ENCODE data around the gene EIF3L. TPM values are rescaled to one million over a fixed set of nuclear protein-coding genes. Genes with fewer than 3 reads are reported as not detected.

Gene EIF3L
- total and polyA plus RNA-seq, 3 donors from 2014 or later = 185 to 316 (median 295) TPM

DNA sequence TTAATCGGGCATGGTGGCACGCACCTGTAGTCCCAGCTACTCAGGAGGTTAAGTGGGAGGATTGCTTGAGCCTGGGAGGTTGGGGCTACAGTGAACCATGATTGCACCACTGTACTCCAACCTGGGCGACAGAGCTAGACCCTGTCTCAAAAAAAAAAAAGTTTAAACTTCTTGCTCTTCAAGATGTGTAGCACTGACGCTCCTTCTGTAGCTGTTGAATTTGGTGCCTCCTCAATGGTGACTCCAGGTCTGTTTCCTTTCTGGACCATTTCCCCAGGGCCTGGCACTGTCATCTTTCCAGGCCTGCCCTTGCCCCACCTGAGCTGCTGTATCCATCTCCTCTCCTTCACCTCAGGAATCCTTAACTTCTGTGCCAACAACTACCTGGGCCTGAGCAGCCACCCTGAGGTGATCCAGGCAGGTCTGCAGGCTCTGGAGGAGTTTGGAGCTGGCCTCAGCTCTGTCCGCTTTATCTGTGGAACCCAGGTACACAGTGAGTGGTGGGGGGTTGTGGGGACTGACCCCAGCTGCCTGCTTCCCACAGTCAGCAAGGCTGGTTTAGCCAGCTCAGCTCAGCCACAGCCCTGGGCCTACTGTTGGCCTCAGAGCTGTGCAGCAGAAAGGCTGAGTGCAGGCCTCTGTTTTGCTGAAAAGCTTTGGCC, 39.4 kb upstream of the EIF3L start:
- no peaks in the 10 kb centered on the region for H3K27me3 ChIP-seq
- no peak for TF ChIP-seq POLR2A (IDR thresholded peaks at IDR 0.05)
- TF ChIP-seq, protein P1, sequence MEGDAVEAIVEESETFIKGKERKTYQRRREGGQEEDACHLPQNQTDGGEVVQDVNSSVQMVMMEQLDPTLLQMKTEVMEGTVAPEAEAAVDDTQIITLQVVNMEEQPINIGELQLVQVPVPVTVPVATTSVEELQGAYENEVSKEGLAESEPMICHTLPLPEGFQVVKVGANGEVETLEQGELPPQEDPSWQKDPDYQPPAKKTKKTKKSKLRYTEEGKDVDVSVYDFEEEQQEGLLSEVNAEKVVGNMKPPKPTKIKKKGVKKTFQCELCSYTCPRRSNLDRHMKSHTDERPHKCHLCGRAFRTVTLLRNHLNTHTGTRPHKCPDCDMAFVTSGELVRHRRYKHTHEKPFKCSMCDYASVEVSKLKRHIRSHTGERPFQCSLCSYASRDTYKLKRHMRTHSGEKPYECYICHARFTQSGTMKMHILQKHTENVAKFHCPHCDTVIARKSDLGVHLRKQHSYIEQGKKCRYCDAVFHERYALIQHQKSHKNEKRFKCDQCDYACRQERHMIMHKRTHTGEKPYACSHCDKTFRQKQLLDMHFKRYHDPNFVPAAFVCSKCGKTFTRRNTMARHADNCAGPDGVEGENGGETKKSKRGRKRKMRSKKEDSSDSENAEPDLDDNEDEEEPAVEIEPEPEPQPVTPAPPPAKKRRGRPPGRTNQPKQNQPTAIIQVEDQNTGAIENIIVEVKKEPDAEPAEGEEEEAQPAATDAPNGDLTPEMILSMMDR (IDR thresholded peaks at IDR 0.05) = no peak
- 86 to 88% methylated on average over 5 of the region's 5 CpGs for WGBS, 2 donors
- no peak for DNase-seq
- no peaks in the 10 kb centered on the region for H3K9me3 ChIP-seq
- intact Hi-C loops (cut with DNase I; ENCODE audit: low total_unique reads) = no loop called here
- no peaks in the 10 kb centered on the region for H3K36me3 ChIP-seq (ENCODE audit: low read depth, missing control alignments)
- peaks cover 24% of the 10 kb centered on the region for H3K4me1 ChIP-seq
- no peak overlapping the region for H3K27ac ChIP-seq
- no peak overlapping the region for H3K4me3 ChIP-seq

DNA sequence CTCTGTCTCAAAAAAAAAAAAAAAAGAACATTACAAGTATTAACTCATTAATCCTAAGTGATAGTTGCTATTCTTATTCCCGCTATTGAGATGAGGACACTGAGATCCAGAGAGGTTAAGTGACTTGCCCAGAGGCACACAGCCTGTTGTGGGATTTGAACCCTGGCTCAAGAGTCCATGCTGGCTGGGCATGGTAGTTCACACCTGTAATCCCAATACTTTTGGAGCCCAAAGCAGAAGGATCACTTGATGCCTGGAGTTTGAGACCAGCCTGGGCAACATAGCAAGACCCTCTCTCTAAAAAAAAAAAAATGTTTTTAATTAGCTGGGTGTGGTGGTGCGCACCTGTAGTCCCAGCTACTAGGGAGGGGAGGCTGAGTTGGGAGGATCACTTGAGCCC, 37.4 kb upstream of the EIF3L start:
- no peak for TF ChIP-seq POLR2A (IDR thresholded peaks at IDR 0.05)
- H3K9me3 ChIP-seq = no peaks in the 10 kb centered on the region
- H3K27ac ChIP-seq = no peak overlapping the region
- H3K27me3 ChIP-seq = no peaks in the 10 kb centered on the region
- no peaks in the 10 kb centered on the region for H3K36me3 ChIP-seq (ENCODE audit: low read depth, missing control alignments)
- no peak for DNase-seq
- intact Hi-C loops (cut with DNase I; ENCODE audit: low total_unique reads) = no loop called here
- no peak overlapping the region for H3K4me3 ChIP-seq
- H3K4me1 ChIP-seq = peaks cover 12% of the 10 kb centered on the region
- WGBS, 2 donors = 86 to 97% methylated on average over 2 of the region's 2 CpGs

DNA sequence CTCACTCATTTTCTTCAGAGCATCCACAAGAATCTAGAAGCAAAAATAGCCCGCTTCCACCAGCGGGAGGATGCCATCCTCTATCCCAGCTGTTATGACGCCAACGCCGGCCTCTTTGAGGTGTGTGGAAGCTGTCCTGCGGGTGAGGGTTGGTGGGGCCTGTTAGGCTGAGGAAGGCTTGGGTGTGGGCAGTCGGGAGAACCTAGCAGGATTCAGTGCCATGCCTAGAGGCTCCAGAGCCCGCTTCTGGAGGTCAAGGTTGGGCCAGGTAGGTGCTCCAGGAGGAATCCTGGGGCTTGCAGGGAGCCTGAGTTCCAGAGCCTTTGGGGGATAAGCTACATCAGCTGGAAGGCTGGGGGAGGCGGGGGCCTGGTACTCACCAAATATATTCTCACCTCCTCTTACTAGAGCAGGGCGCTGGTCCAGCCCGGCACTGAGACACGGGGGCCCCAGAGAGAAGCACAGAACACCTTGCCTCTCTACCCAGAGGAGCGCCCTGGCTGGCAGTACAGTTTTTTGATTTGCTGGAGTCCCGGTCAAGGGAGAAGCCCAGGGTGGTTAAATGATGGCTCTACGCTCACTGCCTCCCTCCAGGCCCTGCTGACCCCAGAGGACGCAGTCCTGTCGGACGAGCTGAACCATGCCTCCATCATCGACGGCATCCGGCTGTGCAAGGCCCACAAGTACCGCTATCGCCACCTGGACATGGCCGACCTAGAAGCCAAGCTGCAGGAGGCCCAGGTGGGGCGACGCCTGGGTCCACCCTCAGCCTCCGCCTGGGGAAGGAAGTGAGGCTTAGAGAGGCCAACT, 36.1 kb upstream of the EIF3L start:
- Histone ChIP-seq H3K36me3 (ENCODE audit: low read depth, missing control alignments) (no peaks in the 10 kb centered on the region), H3K9me3 (no peaks in the 10 kb centered on the region), H3K27me3 (no peaks in the 10 kb centered on the region), H3K27ac (no peak overlapping the region), H3K4me3 (no peak overlapping the region), H3K4me1 (peaks cover 17% of the 10 kb centered on the region)
- DNase-seq = no peak
- intact Hi-C loops (cut with DNase I; ENCODE audit: low total_unique reads) = no loop called here
- 91 to 92% methylated on average over 25 to 27 of the region's 27 CpGs for WGBS, 2 donors
- TF ChIP-seq, protein P1 (IDR thresholded peaks at IDR 0.05) = no peak
- no peak for TF ChIP-seq POLR2A (IDR thresholded peaks at IDR 0.05)

DNA sequence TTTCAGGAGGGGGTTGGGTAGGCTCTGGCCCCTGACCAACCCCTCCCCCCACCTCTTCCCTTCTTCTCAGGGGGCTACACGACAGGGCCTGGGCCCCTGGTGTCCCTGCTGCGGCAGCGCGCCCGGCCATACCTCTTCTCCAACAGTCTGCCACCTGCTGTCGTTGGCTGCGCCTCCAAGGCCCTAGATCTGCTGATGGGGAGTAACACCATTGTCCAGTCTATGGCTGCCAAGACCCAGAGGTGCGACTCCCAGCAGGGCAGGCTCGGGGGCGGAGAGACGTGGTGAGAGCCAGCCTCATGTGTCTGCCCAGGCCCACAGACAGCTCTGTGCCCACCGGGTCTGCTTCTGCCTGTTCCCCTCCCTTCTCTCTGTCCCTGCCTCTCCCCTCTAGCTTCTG, 33.6 kb upstream of the EIF3L start:
- Histone ChIP-seq H3K27me3 (no peaks in the 10 kb centered on the region), H3K9me3 (no peaks in the 10 kb centered on the region), H3K4me3 (no peak overlapping the region), H3K27ac (no peak overlapping the region), H3K36me3 (ENCODE audit: low read depth, missing control alignments) (no peaks in the 10 kb centered on the region), H3K4me1 (peaks cover 18% of the 10 kb centered on the region)
- TF ChIP-seq POLR2A (IDR thresholded peaks at IDR 0.05) = no peak
- TF ChIP-seq, protein P1 (IDR thresholded peaks at IDR 0.05) = no peak
- intact Hi-C loops (cut with DNase I; ENCODE audit: low total_unique reads) = no loop called here
- no peak for DNase-seq
- WGBS, 2 donors = 86 to 94% methylated on average over 11 to 12 of the region's 12 CpGs

DNA sequence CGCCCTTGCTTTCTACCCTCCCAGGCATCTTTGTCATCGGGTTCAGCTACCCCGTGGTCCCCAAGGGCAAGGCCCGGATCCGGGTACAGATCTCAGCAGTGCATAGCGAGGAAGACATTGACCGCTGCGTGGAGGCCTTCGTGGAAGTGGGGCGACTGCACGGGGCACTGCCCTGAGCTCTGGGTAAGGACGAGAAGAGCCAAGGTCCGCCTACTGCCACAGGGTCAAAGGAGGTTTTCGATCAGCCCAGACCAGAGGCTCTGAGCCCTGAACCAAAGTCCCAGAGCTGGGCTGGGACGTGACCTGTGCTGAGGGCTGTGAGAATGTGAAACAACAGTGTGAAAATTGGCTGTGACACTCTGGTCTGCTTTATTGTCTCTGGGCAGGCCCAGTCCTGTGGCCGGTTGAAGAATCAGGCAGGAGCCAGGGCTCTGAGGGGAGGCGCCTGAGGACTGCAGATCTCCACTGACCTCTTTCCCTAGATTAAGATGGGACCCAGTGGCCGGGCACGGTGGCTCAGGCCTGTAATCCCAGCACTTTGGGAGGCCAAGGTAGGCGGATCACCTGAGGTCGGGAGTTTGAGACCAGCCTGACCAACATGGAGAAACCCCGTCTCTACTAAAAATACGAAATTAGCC, 32.6 kb upstream of the EIF3L start:
- TF ChIP-seq, protein P1 (IDR thresholded peaks at IDR 0.05) = no peak
- no peak for TF ChIP-seq POLR2A (IDR thresholded peaks at IDR 0.05)
- H3K36me3 ChIP-seq (ENCODE audit: low read depth, missing control alignments) = no peaks in the 10 kb centered on the region
- peaks cover 18% of the 10 kb centered on the region for H3K4me1 ChIP-seq
- intact Hi-C loops (cut with DNase I; ENCODE audit: low total_unique reads) = no loop called here
- WGBS, 2 donors = 86% methylated on average over 23 of the region's 23 CpGs
- no peak overlapping the region for H3K27ac ChIP-seq
- no peaks in the 10 kb centered on the region for H3K27me3 ChIP-seq
- H3K9me3 ChIP-seq = no peaks in the 10 kb centered on the region
- H3K4me3 ChIP-seq = no peak overlapping the region
- DNase-seq = no peak
